Activated CD4-positive, CD25-positive, alpha-beta regulatory T cell treated with anti-CD3 and anti-CD28 coated beads, Interleukin-2, amount 50 U/mL, for 24 hours (primary cell): ENCODE measurements around the gene S100P.
"Not testable (repeated sequence)": the region's sequence is repeated elsewhere in the genome, so short reads cannot be mapped to it uniquely, and the experiment has no call there.

Experiments used
- ATAC-seq, 2 donors: fragments of 150-1000 bp; cut with Tn5 transposase; one replicate each; pipeline ENCODE4 v1.10.0; 2021; ENCODE audit warnings: mild to moderate bottlenecking in 1 of 2, moderate library complexity in 1 of 2

The S100P gene

DNA sequence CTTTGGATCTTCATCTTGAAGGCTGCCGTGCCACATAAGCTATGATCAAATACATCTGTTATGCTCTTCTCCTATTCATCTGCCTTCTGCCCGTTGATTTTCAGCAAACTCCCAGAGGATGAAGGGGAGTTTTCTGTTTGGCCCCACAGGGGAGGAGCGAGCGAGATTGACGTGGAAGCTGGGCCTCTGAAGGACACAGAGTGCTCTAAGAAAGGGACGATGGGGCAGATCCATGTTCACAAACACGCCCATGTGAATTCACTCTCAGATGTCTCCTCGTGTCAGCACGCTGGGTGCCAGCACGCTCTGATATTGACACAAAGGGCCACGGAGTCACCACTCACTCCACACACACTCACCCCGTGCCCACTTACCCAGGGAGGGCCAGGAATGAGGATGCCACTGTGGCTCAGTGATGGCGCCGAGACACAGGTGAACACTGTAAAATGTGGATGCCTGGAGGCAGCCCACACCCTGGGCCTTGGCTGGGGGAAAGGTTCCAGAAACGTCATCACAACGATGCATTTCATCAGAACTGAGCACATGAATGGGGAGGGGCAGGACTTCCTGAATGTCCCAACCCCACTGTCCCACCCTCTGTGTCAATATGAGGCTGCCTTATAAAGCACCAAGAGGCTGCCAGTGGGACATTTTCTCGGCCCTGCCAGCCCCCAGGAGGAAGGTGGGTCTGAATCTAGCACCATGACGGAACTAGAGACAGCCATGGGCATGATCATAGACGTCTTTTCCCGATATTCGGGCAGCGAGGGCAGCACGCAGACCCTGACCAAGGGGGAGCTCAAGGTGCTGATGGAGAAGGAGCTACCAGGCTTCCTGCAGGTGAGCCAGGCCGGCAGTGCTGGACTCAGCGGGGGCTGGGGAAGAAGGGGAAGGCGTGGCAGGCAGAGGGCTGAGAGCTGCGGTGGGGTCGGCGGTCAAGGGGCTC lies at the start of gene S100P:
Gene S100P (plus strand): TSS at position 648 of the 946 bp plus-strand sequence. CDS start 55 bp downstream, at position 703.
- ATAC-seq: no peak

DNA sequence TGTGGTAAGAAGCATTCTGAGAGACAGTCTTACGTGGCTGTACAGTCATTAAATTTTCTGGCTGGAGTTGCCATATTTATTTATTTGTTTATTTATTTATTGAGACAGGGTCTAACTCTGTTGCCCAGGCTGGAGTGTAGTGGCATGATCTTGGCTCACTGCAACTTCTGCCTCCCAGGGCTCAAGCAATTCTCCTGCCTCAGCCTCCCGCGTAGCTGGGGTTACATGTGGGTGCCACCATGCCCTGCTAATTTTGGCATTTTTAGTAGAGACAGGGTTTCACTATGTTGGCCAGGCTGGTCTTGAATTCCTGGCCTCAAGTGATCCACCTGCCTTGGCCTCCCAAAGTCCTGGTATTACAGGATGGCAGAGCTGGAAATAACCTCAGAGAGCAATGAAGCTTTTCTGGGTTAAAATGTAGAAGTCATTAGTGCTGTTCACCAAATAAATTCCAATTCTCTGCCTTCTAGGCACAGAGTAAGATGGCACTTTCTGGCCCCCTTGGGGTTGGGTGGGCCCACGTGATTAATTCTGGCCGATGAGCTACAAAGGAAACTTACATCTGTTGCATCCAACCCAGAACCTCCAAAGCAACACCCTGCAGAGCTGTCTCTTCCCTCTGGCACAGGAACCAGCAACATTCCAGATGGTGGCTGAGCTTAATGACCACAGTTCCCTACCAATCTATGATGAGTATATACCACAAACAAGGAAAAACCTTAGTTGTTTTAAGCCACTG lies 48.7 kb upstream of the S100P start:
- no peak for ATAC-seq

DNA sequence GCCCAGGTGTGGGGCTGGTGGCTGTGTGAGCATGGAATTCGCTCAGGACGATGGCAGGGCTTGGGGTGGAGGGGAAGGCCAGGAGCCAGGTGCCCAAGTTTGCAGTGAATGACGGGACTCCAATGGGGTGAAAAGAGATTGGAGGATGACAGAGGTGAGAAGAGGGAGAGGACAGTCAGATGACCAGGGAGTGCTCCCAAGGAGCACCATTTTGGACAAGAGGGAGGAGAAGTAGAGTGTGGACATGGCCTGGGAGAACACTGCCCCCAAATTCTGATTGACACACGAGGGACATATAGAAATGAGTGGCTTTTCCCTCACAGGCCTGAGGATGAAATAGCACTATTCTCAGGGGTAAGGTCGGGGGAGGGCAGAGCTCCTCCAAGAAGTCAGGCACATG lies 46.5 kb upstream of the S100P start:
- ATAC-seq: no peak

DNA sequence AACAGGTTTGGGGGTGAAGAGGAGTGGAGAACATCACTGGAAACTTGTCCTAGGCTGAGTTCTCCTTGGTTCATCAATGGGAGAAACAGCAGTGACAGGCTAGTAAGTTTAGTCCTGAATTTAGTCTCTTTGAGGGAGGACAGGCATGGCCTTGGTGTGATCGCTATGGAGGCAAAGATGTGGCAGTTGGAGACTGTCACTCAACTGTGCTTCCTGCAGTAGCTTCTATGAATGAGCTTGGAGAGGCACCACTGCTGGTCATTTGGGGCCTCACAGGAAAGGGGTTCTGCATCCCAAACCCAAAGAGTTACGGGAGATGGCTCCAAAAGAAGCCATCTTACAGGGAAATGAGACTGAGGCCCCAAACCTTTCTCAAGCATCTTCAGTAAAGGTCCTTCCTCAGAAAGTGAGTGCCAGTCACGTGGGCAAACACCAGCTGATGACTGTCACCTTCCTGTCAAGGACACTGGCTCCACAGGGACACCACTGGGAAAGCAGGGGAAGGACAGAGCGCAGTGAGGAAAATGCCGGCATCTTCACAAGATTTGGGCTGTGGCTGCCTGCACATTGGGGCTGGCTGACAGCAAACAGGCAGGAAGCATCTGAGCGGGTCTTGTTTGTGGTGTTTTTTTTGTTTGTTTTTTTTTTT lies 46.0 kb upstream of the S100P start:
- no peak for ATAC-seq

DNA sequence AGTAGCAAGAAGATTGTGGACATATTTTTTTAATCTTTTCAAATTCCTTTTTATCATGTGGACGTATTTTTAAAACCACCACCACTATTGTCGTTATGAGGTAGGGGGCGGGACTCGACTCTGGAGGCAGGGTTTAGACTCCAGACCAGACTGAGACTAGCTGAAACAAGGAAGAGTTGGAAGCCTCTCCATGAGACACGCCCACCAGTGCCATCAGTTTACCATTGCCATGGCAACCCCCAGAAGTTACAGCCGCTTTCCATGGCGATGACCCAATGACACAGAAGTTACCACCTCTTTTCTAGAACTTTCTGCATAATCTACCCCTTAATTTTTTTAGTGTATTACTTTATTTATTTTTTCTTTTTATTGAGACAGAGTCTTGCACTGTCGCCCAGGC lies 44.5 kb upstream of the S100P start:
- ATAC-seq: no peak

DNA sequence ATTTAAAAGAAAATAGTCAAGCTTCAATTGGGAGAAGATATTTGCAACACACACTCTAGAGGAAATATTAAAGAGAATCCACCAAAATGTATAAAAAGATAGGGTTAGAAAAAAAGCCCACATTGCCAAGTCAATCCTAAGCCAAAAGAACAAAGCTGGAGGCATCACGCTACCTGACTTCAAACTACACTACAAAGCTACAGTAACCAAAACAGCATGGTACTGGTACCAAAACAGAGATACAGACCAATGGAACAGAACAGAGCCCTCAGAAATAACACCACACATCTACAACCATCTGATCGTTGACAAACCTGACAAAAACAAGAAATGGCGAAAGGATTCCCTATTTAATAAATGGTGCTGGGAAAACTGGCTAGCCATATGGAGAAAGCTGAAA lies 39.5 kb upstream of the S100P start:
- ATAC-seq: not testable (repeated sequence)

DNA sequence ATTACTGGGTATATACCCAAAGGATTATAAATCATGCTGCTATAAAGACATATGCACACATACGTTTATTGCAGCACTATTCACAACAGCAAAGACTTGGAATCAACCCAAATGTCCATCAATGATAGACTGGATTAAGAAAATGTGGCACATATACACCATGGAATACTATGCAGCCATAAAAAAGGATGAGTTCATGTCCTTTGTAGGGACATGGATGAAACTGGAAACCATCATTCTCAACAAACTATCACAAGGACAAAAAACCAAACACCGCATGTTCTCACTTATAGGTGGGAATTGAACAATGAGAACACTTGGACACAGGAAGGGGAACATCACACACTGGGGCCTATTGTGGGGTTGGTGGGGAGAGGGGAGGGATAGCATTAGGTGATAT lies 38.4 kb upstream of the S100P start:
- not testable (repeated sequence) for ATAC-seq

DNA sequence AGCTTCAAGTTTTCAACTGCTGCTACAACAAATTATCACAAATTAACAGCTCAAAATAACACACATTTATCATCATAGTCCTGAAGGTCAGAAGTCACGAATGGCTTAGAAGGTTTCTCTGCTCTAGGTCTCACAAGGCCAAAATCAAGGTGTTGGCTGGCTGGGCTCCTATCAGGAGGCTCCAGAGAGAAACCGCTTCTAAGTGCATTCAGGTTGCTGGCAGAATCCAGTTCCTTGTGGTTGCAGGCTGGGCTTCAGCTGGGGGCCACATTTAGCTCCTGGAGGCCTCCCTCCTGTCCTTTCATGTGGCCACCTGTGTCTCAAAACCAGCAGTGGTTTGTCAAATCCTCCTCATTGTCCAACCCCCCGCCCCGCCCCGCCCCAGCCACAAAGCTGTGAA lies 37.8 kb upstream of the S100P start:
- no peak for ATAC-seq

DNA sequence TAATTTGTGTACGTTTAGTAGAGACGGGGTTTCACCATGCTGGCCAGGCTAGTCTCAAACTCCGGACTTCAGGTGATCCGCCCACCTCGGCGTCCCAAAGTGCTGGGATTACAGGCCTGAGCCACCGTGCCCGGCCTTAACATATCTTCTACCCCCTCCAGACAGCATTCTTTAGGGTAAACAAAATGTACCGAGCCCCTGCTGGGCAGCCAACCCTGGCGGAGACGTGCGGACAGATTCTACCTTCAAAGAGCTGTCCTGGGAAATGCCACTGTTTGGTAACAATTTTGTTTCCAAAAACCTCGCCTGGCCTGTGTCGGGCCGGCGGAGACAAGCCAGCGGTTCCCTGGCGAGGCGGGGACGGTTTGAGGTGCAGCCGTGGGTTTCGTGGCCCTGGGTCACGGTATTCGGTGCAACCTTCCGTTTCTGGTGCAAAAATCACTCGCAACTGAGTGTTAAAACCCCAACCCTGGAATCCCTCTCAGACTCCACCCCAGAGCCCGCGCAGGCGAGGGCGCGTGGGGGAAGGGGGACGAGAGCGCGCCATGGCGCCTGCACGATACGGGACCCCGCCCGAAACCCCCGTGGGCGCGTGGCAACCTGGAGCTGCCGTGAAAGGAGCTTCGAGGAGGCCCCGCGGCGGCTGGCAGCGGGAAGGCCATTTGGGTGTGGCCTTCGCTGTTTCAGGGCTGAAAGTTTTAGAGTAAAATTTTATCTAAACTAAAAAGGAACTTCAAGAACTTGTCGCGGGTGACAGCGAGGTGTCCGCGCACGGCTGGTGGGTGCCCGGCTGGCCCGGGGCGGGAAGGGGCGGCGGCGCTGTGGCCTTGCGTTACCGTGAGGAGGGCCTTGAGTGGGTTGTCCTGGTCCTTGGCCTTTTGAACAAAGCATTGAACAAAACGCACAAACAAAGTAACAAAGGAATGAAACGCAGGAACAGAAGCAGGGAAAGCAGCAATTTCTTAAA lies 36.2 kb upstream of the S100P start:
- ATAC-seq: no peak

DNA sequence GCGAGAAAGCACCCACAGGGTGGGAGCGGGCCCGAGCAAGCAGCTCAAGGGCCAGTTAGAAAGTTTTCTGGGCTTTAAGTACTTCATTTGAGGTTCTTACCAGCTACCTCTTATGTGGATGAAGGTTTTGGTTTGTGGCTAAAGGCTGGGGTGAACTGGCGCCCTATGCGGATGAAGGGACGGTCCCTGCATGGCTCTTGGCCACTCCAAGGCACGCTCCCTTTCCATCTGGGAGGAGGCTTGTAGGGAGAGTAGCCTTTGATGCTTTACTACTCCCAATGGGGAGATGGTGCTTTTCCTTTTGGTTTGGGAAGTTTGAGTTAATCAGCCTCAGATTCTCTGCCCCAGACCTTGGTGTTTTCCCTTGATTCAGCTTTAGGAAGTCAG lies 35.5 kb upstream of the S100P start:
- no peak for ATAC-seq

DNA sequence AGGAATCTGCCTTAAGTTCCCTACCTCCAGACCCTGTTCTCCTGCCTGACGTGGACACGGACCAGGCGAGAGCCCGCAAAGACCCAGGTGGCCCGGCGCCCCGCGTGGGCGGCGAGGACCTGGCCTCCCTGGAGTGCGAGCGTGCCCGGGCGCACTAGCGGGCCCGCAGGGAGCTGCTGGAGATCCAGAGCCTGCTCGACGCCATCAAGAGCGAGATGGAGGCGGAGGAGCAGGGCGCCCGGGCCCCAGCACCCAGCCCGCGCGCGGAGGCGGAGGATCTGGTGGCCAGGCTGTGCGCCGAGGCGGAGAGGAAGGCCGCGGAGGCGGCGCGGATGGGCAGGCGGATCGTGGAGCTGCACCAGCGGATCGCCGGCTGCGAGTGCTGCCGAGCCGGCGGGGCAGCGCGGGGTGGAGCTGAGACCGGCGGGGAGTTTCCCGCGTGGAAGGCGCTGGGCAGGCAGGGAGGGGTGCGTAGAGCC lies 35.0 kb upstream of the S100P start:
- peak; percentile 88 to 89 for ATAC-seq

DNA sequence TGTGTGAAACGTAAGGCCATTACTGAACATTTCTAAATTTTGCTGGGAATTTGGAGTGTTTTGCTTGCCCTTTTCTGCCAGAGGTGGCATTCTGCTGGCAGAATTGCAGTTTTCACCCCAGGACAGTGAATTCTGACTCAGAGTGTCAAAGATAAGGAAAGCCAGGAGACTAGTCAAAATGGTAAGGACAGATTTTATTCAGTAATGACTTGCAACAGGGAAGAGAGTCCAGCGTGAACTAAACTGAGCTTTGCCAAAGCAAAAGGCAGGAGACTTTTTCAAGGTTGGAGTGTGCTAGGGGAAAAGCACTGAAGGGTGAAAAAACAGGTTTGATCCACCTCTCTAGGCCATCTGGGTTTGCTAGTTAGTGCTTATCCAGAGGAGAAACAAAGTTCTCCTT lies 33.8 kb upstream of the S100P start:
- ATAC-seq: no peak

DNA sequence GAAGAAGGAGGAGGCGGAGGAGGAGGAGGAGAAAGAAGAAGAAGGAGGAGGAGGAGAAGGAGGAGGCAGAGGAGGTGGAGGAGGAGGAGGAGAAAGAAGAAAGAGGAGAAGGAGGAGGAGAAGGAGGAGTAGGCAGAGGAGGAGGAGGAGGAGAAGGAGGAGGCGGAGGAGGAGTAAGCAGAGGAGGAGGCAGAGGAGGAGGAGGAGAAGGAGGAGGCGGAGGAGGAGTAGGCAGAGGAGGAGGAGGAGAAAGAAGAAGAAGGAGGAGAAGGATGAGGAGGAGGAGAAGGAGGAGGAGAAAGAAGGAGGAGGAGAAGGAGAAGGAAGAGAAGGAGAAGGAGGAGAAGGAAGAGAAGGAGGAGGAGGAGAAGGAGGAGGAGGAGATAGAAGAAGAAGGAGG lies 33.2 kb upstream of the S100P start:
- ATAC-seq: no peak

DNA sequence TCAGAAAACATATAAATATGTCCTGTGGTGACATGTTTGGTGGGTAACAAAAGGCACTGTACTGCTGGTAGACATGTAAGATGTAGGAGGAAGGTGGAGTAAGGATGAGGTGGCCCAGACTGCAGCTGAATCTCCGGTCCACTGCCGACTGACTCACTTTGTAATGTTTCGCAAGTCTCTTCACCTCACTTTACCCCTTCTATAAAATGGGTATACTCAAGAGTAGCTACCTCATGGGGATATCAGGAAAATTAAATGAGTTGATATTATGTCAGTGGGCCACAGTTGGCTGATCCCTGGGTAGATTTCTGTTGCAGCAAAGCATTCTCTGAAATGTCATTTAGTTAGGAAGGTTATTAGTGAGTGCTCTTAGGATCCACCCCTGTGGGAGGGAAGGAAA lies 31.1 kb upstream of the S100P start:
- no peak for ATAC-seq

DNA sequence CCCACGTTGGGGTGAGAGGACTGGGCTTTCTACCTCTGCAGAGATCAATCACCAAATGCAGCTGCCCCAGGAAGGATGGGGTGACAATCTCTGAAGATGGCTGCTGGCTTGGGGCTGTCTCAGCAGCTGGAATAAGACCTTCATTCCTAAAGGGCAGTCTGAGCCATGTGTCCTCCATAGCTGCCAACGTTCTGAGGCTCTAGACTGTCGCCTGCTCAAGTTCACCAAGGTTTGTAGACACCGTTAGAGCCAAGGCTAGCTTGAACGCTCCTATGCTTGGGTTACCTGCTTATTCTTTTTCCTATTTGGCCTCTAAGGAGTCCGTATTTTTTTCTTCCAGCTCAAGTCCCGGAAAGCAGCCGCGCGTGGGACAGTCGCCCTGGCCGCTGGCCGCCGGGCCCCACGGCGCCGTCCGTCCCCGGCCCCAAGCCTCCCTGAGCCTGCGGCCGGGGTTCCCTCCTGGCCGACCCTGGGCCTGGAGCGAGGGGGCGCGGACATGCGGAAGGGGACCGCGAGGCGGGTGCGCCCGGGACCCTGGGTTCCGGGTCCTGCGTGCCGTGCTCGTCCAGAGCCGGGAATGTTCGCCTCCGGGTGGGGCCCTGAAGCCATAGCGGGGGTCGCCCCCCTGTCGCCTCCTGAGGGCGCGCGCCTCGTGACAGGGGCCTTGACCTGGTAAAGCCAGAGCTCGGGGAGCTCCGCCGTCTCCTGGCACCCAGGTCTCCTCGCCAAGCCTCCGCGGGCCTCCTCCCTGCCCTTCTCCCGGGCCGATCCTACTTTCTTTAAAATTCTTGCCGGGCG lies 29.9 kb upstream of the S100P start:
- ATAC-seq: no peak

DNA sequence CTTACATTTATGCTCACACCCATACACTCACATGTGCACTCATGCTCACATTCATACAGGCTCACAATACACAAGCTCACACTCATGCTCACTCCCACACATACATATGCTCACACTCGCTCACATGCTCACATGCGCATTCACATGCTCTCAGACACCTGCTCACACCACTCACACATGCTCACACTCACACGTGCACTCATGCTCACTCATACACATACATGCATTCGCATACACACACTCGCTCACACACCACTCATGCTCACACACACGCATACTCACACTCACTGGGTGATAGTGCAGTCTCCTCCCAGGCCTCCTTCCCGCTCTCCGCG lies 28.4 kb upstream of the S100P start:
- no peak for ATAC-seq

DNA sequence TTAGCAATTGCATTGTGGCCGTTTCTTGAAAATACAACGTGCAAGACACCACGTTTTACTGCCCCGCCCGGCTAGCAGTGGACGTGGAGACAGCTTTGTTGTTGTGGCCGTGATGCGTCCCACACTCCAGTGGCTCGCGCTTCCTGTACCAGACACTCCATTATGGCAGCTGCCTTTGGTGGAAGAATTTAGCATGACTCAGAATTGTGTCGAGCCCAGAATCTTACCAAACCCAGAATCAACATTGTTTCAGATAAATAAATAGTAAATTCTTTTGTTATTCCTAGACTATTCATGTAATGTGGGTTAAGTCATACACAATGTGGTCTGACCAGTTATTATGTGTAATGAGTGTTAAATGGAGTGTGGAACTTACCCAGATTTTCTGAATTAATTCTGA lies 25.3 kb upstream of the S100P start:
- ATAC-seq: no peak

DNA sequence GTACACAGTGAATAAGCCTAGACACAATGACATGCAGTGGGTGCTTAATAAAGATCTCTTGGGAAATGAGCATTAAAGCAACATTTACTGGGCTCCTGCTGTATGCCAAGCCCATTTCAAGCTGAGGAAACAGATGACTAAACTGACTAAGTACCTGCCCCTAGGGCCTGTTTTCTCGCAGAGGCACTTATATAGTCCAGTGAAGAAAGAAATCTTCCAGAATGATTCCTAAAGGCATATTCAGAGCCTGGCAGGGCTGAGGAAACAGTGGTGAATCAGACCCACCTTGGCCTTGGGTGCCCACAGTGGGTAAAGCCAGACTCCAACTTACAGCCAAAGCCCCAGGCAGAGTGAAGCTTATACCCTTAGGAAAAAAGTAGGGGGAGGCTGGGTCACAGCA lies 22.0 kb upstream of the S100P start:
- ATAC-seq: no peak

DNA sequence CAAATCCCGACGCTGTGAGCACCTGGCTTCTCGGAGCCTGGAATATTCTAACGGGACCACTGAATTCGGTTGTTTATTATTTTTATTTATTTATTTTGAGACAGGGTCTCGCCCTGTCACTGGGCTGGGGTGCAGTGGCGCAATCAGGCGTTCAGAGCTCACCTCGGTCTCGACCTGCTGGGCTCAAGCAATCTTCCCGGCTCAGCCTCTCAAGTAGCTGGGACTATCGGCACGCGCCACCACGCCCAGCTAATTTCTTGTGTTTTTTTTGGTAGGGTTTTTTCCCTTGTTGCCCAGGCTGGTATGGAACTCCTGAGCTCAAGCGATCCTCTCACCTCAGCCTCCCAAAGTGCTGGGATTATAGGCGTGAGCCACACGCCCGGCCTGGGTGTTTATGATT lies 21.5 kb upstream of the S100P start:
- ATAC-seq: no peak

DNA sequence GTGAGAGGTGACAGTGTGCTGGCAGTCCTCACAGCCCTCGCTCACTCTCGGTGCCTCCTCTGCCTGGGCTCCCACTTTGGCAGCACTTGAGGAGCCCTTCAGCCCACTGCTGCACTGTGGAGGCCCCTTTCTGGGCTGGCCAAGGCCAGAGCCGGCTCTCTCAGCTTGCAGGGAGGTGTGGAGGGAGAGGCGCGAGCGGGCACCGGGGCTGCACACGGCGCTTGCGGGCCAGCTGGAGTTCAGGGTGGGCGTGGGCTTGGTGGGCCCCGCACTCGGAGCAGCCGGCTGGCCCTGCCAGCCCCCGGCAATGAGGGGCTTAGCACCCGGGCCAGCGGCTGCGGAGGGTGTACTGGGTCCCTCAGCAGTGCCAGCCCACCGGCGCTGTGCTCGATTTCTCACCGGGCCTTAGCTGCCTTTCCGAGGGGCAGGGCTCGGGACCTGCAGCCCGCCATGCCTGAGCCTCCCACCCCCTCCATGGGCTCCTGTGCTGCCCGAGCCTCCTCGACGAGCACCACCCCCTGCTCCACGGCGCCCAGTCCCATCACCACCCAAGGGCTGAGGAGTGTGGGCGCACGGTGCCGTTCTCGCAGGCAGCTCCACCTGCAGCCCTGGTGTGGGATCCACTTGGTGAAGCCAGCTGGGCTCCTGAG lies 21.0 kb upstream of the S100P start:
- ATAC-seq: not testable (repeated sequence)

DNA sequence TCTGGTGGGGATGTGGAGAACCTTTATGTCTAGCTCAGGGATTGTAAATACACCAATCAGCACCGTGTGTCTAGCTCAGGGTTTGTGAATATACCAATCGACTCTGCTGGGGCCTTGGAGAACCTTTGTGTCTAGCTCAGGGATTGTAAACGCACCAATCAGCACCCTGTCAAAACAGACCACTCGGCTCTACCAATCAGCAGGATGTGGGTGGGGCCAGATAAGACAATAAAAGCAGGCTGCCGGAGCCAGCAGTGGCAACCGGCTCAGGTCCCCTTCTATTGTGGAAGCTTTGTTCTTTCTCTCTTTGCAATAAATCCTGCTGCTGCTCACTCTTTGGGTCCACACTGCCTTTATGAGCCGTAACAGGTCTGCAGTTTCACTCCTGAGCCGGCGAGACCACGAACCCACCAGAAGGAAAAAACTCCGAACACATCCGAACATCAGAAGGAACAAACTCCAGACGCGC lies 20.5 kb upstream of the S100P start:
- peak; percentile 12 to 19 for ATAC-seq
